ENCODE data around the gene LTV1. TPM values are rescaled to one million over a fixed set of nuclear protein-coding genes. Genes with fewer than 3 reads are reported as not detected.

LTV1 gene
- total and polyA plus RNA-seq, 2 donors (not counting 1 experiment from before 2014, with no cell fraction given), result 7.8 to 27.3 TPM

GRCh38 chr6:143811501-143812157 lies 31.5 kb upstream of the LTV1 start:
- Mint-ChIP-seq H3K4me1 (no peaks in the 10 kb centered on the region), H3K27ac (no peak overlapping the region), H3K4me3 (no peak overlapping the region), H3K9me3 (ENCODE audit: insufficient read depth) (no peaks in the 10 kb centered on the region), H3K27me3 (no peaks in the 10 kb centered on the region)
- Histone ChIP-seq H3K4me2 (replicated peaks; ENCODE audit: low read depth, low read length, poor library complexity, severe bottlenecking) (no peak overlapping the region), H3K36me3 (replicated peaks in 1 of 2; ENCODE audit: control extremely low read depth in 1 of 2, control insufficient read depth in 1 of 2, extremely low read depth in 1 of 2, insufficient read depth in 2 of 2, low read length in 1 of 2) (no peaks in the 10 kb centered on the region), H3K27ac (ENCODE audit: low read length in 2 of 2) (no peak overlapping the region), H3K79me2 (ENCODE audit: control insufficient read depth, insufficient read depth, low read length) (no peaks in the 10 kb centered on the region), H2AFZ (ENCODE audit: insufficient read depth, low read depth, low read length, poor library complexity, severe bottlenecking) (no peak overlapping the region), H3K9ac (ENCODE audit: low read length) (no peak overlapping the region), H3K4me3 (ENCODE audit: control extremely low read depth in 1 of 5, extremely low read depth in 1 of 5, insufficient read depth in 1 of 5, low read depth in 2 of 5, low read length in 4 of 5) (no peak overlapping the region), H4K20me1 (ENCODE audit: control insufficient read depth, insufficient read depth, low read length, poor library complexity, severe bottlenecking) (no peaks in the 10 kb centered on the region), H3K4me1 (ENCODE audit: control insufficient read depth in 2 of 2, insufficient read depth in 2 of 2, low read length in 2 of 2) (no peaks in the 10 kb centered on the region), H3K27me3 (replicated peaks in 1 of 4; ENCODE audit: control extremely low read depth in 1 of 4, control insufficient read depth in 3 of 4, insufficient read depth in 4 of 4, low read length in 3 of 4) (no peaks in the 10 kb centered on the region), H3K9me3 (ENCODE audit: control extremely low read depth in 1 of 3, control insufficient read depth in 2 of 3, insufficient read depth in 1 of 3, low read length in 2 of 3) (no peaks in the 10 kb centered on the region)
- ChIA-PET POLR2A (no interaction called here), CTCF (no interaction called here)
- DNase-seq (no peak), ATAC-seq (ENCODE audit: low read depth) (no peak)
- no peak for TF ChIP-seq EZH2 (IDR thresholded peaks at IDR 0.05; ENCODE audit: borderline replicate concordance, insufficient read depth, low read depth, low read length, poor library complexity, severe bottlenecking)
- TF ChIP-seq, protein P1, sequence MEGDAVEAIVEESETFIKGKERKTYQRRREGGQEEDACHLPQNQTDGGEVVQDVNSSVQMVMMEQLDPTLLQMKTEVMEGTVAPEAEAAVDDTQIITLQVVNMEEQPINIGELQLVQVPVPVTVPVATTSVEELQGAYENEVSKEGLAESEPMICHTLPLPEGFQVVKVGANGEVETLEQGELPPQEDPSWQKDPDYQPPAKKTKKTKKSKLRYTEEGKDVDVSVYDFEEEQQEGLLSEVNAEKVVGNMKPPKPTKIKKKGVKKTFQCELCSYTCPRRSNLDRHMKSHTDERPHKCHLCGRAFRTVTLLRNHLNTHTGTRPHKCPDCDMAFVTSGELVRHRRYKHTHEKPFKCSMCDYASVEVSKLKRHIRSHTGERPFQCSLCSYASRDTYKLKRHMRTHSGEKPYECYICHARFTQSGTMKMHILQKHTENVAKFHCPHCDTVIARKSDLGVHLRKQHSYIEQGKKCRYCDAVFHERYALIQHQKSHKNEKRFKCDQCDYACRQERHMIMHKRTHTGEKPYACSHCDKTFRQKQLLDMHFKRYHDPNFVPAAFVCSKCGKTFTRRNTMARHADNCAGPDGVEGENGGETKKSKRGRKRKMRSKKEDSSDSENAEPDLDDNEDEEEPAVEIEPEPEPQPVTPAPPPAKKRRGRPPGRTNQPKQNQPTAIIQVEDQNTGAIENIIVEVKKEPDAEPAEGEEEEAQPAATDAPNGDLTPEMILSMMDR (IDR thresholded peaks at IDR 0.05), result no peak
- WGBS (ENCODE audit: insufficient coverage), result no CpG with 5 or more reads among the region's 2 CpGs
- intact Hi-C loops (cut with micrococcal nuclease), result no loop called here

GRCh38 chr6:143817621-143818020 lies 25.5 kb upstream of the LTV1 start:
- CTCF ChIA-PET, result no interaction called here
- H3K79me2 ChIP-seq (ENCODE audit: control insufficient read depth, insufficient read depth, low read length), result no peaks in the 10 kb centered on the region
- H3K27me3 ChIP-seq (replicated peaks in 1 of 4; ENCODE audit: control extremely low read depth in 1 of 4, control insufficient read depth in 3 of 4, insufficient read depth in 4 of 4, low read length in 3 of 4), result no peaks in the 10 kb centered on the region

More at GRCh38 chr6:143817621-143818020, 25.5 kb upstream of the LTV1 start:
- no peak overlapping the region for H3K27ac Mint-ChIP-seq
- Histone ChIP-seq H3K4me2 (replicated peaks; ENCODE audit: low read depth, low read length, poor library complexity, severe bottlenecking) (no peak overlapping the region), H3K36me3 (replicated peaks in 1 of 2; ENCODE audit: control extremely low read depth in 1 of 2, control insufficient read depth in 1 of 2, extremely low read depth in 1 of 2, insufficient read depth in 2 of 2, low read length in 1 of 2) (no peaks in the 10 kb centered on the region), H4K20me1 (ENCODE audit: control insufficient read depth, insufficient read depth, low read length, poor library complexity, severe bottlenecking) (no peaks in the 10 kb centered on the region), H3K4me1 (ENCODE audit: control insufficient read depth in 2 of 2, insufficient read depth in 2 of 2, low read length in 2 of 2) (no peaks in the 10 kb centered on the region), H2AFZ (ENCODE audit: insufficient read depth, low read depth, low read length, poor library complexity, severe bottlenecking) (no peak overlapping the region), H3K27ac (ENCODE audit: low read length in 2 of 2) (no peak overlapping the region), H3K4me3 (ENCODE audit: control extremely low read depth in 1 of 5, extremely low read depth in 1 of 5, insufficient read depth in 1 of 5, low read depth in 2 of 5, low read length in 4 of 5) (no peak overlapping the region), H3K9me3 (ENCODE audit: control extremely low read depth in 1 of 3, control insufficient read depth in 2 of 3, insufficient read depth in 1 of 3, low read length in 2 of 3) (no peaks in the 10 kb centered on the region), H3K9ac (ENCODE audit: low read length) (no peak overlapping the region)
- POLR2A ChIA-PET, result no interaction called here
- no peaks in the 10 kb centered on the region for H3K27me3 Mint-ChIP-seq
- no peak for DNase-seq
- H3K4me3 Mint-ChIP-seq, result no peak overlapping the region
- H3K9me3 Mint-ChIP-seq (ENCODE audit: insufficient read depth), result no peaks in the 10 kb centered on the region
- TF ChIP-seq, protein P1 (IDR thresholded peaks at IDR 0.05), result no peak
- TF ChIP-seq EZH2 (IDR thresholded peaks at IDR 0.05; ENCODE audit: borderline replicate concordance, insufficient read depth, low read depth, low read length, poor library complexity, severe bottlenecking), result no peak
- intact Hi-C loops (cut with micrococcal nuclease), result no loop called here
- no peak for ATAC-seq (ENCODE audit: low read depth)
- no peaks in the 10 kb centered on the region for H3K4me1 Mint-ChIP-seq

Measured in B cell (primary cell).